ENCODE data around the gene FLT4.

- no peak for TF ChIP-seq EZH2 (IDR thresholded peaks at IDR 0.05; ENCODE audit: low read depth, unreplicated experiment)
- TF ChIP-seq CTCF (conservative IDR thresholded peaks at IDR 0.05; ENCODE audit: low read depth in 2 of 2), result no peak
- no peak for TF ChIP-seq CREB1 (CRISPR knock-in tag; IDR thresholded peaks at IDR 0.05; ENCODE audit: low read depth)
- TF ChIP-seq STAT1 (IDR thresholded peaks at IDR 0.05; ENCODE audit: unreplicated experiment), result no peak
Measured at GRCh38 chr5:180575571-180575970, 73.8 kb downstream of the FLT4 start.
